22Rv1 (cell line): ENCODE measurements around the gene TRPT1.

Experiments
- CTCF ChIP-seq: fragments of 450-650 bp; IDR thresholded peaks from 2 replicates; pipeline ENCODE4 v1.5.1; 2017; ENCODE audit warnings: mild to moderate bottlenecking
- ZFX ChIP-seq: fragments of 450-650 bp; IDR thresholded peaks from 2 replicates; pipeline ENCODE4 v1.6.1; 2017; ENCODE audit warnings: antibody characterized with exemption, borderline replicate concordance

- no peak for TF ChIP-seq CTCF
- TF ChIP-seq ZFX, result no peak
Observed at GRCh38 chr11:64208796-64209562, 17.0 kb downstream of the TRPT1 start.
